Activated T-helper 17 cell treated with anti-CD3 and anti-CD28 coated beads, Interleukin-2, amount 50 U/mL, for 72 hours (primary cell): ENCODE data around the gene ADK. TPM values are rescaled to one million over a fixed set of nuclear protein-coding genes. Genes with fewer than 3 reads are reported as not detected.

ENCODE experiments used
- ATAC-seq: fragments of 150-1000 bp; cut with Tn5 transposase; replicated peaks from 2 replicates; pipeline ENCODE4 v1.10.0; 2021; ENCODE audit warnings: mild to moderate bottlenecking, moderate library complexity
- H3K27ac Mint-ChIP-seq: one replicate; pipeline ENCODE4 v1.8.0; 2022; ENCODE audit warnings: mixed read lengths
- H3K27me3 Mint-ChIP-seq: one replicate; pipeline ENCODE4 v1.8.0; 2022; ENCODE audit warnings: mixed read lengths
- H3K36me3 Mint-ChIP-seq: one replicate; pipeline ENCODE4 v1.8.0; 2022; ENCODE audit warnings: low read depth, mild to moderate bottlenecking, mixed read lengths
- H3K4me1 Mint-ChIP-seq: one replicate; pipeline ENCODE4 v1.8.0; 2022; ENCODE audit warnings: mixed read lengths
- H3K4me3 Mint-ChIP-seq: one replicate; pipeline ENCODE4 v1.8.0; 2022; ENCODE audit warnings: mild to moderate bottlenecking, mixed read lengths
- H3K9me3 Mint-ChIP-seq: one replicate; pipeline ENCODE4 v1.8.0; 2022; ENCODE audit warnings: mixed read lengths
- total RNA-seq, 2 donors: library from RNA; stranded (reverse); gene quantifications; one replicate each; pipeline ENCODE4 v1.2.3, GENCODE V29; 2022

Gene ADK
- total RNA-seq, 2 donors from 2014 or later: 51.4 to 72.1 TPM

- Mint-ChIP-seq H3K36me3 (peaks cover 7% of the 10 kb centered on the region), H3K27ac (no peak overlapping the region), H3K4me1 (peaks cover 6% of the 10 kb centered on the region), H3K4me3 (no peak overlapping the region), H3K27me3 (no peaks in the 10 kb centered on the region), H3K9me3 (no peaks in the 10 kb centered on the region)
- ATAC-seq: no peak
Observed at GRCh38 chr10:74160013-74160412, 9.0 kb downstream of the ADK start.

DNA sequence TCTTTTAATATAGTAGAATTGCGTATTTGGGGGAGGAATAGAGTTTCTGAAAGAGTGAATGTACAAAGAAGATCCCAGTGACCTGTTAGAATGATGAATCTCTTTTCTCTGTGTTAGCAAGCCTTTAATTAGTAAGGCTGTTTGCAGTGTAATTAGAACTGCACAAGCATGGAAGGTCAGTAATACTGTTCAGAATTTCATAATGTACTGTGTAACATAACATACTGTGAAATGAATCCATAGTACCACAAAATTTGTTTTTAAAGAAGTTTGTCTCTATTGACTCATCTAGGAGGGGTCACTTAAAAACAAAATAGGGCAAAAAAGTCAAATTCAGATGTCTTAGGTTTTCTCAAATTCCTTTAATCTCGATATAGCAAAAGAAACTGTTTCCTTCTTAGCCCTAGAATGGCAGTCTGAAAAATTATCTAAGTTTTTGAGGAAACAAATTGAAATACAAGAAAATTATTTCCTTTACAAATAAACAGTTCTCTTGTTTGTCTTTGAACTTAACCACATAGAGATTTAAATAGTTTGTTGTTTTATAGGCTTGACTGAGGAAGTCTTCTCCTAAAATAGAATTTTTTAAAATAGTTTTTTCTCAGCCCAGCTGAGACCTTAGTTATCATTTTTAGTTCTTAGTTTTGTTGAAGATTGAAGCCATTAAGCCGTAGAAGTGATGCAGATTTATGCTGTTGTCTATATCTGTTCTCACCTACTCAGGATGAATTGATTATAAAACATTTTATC is 12.5 kb downstream of the ADK start:
- Mint-ChIP-seq H3K36me3 (peaks cover 7% of the 10 kb centered on the region), H3K4me1 (no peaks in the 10 kb centered on the region), H3K4me3 (no peak overlapping the region), H3K27ac (no peak overlapping the region), H3K27me3 (no peaks in the 10 kb centered on the region), H3K9me3 (no peaks in the 10 kb centered on the region)
- ATAC-seq: no peak

GRCh38 chr10:74164716-74165529 is 13.9 kb downstream of the ADK start:
- Mint-ChIP-seq H3K9me3 (no peaks in the 10 kb centered on the region), H3K4me1 (no peaks in the 10 kb centered on the region), H3K36me3 (peaks cover 7% of the 10 kb centered on the region), H3K27me3 (no peaks in the 10 kb centered on the region), H3K27ac (no peak overlapping the region), H3K4me3 (no peak overlapping the region)
- ATAC-seq: no peak

GRCh38 chr10:74165530-74165901 is 14.5 kb downstream of the ADK start:
- no peaks in the 10 kb centered on the region for H3K27me3 Mint-ChIP-seq
- ATAC-seq: no peak
- H3K9me3 Mint-ChIP-seq: no peaks in the 10 kb centered on the region
- H3K27ac Mint-ChIP-seq: no peak overlapping the region
- H3K4me1 Mint-ChIP-seq: no peaks in the 10 kb centered on the region
- H3K4me3 Mint-ChIP-seq: no peak overlapping the region
- peaks cover 7% of the 10 kb centered on the region for H3K36me3 Mint-ChIP-seq

- H3K4me1 Mint-ChIP-seq: no peaks in the 10 kb centered on the region
- H3K9me3 Mint-ChIP-seq: no peaks in the 10 kb centered on the region
- H3K36me3 Mint-ChIP-seq: peaks cover 7% of the 10 kb centered on the region
- H3K27me3 Mint-ChIP-seq: no peaks in the 10 kb centered on the region
- H3K4me3 Mint-ChIP-seq: no peak overlapping the region
- no peak for ATAC-seq
- no peak overlapping the region for H3K27ac Mint-ChIP-seq
Observed at GRCh38 chr10:74167443-74167842, 16.4 kb downstream of the ADK start.

- Mint-ChIP-seq H3K4me3 (no peak overlapping the region), H3K27me3 (no peaks in the 10 kb centered on the region), H3K27ac (no peak overlapping the region), H3K4me1 (no peaks in the 10 kb centered on the region), H3K9me3 (no peaks in the 10 kb centered on the region), H3K36me3 (no peaks in the 10 kb centered on the region)
- ATAC-seq: no peak
Observed at GRCh38 chr10:74171625-74172024, 20.6 kb downstream of the ADK start.

- H3K9me3 Mint-ChIP-seq: no peaks in the 10 kb centered on the region
- H3K36me3 Mint-ChIP-seq: no peaks in the 10 kb centered on the region
- H3K4me3 Mint-ChIP-seq: peak overlapping the region; percentile 19
- no peak overlapping the region for H3K27ac Mint-ChIP-seq
- H3K4me1 Mint-ChIP-seq: peaks cover 7% of the 10 kb centered on the region
- H3K27me3 Mint-ChIP-seq: no peaks in the 10 kb centered on the region
- no peak for ATAC-seq
Observed at GRCh38 chr10:74174521-74174920, 23.5 kb downstream of the ADK start.

DNA sequence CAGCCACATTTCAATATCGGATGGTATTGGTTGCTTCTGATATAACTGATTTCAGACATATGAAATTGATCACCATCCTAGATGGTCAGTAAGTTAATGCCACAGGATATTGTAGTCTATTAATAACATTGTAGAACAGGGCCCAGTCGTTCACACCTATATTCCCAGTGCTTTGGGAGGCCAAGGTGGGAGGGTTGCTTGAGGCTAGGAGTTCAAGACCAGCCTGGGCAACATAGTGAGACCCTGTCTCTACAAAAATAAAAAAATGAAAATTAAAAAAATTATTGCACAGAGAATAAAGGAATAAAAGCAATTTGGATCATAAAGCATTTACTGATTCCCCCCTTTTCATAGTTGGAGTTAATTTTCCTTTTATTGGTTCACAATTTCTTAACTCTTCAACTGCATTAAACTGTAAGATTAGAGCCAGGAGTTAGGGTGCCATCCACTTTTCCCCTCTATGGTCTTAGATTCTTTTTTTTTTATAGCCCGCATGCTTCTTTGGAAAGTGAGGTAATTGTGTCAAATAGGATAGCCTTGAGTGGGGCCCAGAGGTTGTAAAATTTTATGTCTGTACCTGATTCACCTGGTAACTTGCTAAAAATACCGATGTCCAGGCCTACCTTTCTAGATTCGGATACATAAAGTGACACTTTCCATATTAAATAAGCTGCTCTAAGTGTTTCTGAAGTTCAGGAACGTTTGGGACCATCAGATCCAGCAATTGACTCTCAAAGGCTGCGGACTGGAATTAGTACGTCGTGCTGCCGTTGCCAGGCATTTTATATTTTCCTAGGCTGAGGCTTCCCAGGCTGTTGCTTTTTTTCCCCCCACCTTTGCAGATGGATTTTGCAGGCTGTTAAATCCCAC is 24.7 kb downstream of the ADK start:
- Mint-ChIP-seq H3K4me3 (peak overlapping the region; percentile 95), H3K9me3 (no peaks in the 10 kb centered on the region), H3K36me3 (no peaks in the 10 kb centered on the region), H3K27me3 (no peaks in the 10 kb centered on the region), H3K4me1 (peaks cover 11% of the 10 kb centered on the region), H3K27ac (peak overlapping the region; percentile 95)
- no peak for ATAC-seq

- ATAC-seq: peak; percentile 93
- Mint-ChIP-seq H3K4me3 (peak overlapping the region; percentile 95), H3K36me3 (no peaks in the 10 kb centered on the region), H3K4me1 (peaks cover 15% of the 10 kb centered on the region), H3K27ac (peak overlapping the region; percentile 95), H3K27me3 (no peaks in the 10 kb centered on the region), H3K9me3 (no peaks in the 10 kb centered on the region)
Observed at GRCh38 chr10:74176380-74177139, 25.5 kb downstream of the ADK start.

GRCh38 chr10:74177140-74177677 is 26.2 kb downstream of the ADK start:
- Mint-ChIP-seq H3K36me3 (no peaks in the 10 kb centered on the region), H3K4me3 (peak overlapping the region; percentile 95), H3K9me3 (no peaks in the 10 kb centered on the region), H3K4me1 (peaks cover 21% of the 10 kb centered on the region), H3K27me3 (no peaks in the 10 kb centered on the region), H3K27ac (peak overlapping the region; percentile 95)
- peak; percentile 34 for ATAC-seq

- no peak for ATAC-seq
- peak overlapping the region; percentile 95 for H3K4me3 Mint-ChIP-seq
- peak overlapping the region; percentile 1 for H3K27ac Mint-ChIP-seq
Observed at GRCh38 chr10:74178042-74178791, 27.2 kb downstream of the ADK start.

DNA sequence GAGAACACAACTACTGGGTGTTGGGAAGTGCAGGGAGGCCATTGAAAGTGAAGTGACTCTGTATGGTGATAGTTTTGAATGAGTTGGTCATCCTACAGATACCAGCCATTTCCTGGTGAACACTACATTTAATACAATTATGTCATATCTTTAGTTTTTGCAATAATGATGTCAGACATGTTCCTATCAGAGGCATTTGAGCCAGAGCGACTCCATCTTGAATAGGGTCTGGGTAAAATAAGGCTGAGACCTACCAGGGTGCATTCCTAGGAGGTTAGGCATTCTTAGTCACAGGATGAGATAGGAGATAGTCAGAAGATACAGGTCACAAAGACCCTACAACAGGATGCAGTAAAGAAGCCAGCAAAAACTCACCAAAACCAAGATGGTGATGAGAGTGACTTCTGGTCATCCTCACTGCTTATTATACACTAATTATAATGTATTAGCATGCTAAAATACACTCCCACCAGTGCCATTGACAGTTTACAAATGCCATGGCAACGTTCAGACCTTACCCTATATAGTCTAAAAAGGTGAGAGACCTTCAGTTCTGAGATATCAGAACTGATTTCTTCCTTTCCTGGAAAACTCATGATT is 28.2 kb downstream of the ADK start:
- Mint-ChIP-seq H3K4me1 (peaks cover 21% of the 10 kb centered on the region), H3K4me3 (peak overlapping the region; percentile 95), H3K27me3 (no peaks in the 10 kb centered on the region), H3K36me3 (no peaks in the 10 kb centered on the region), H3K27ac (peak overlapping the region; percentile 1), H3K9me3 (no peaks in the 10 kb centered on the region)
- ATAC-seq: no peak

More at GRCh38 chr10:74178042-74178791, 27.2 kb downstream of the ADK start:
- Mint-ChIP-seq H3K9me3 (no peaks in the 10 kb centered on the region), H3K27me3 (no peaks in the 10 kb centered on the region), H3K36me3 (no peaks in the 10 kb centered on the region), H3K4me1 (peaks cover 21% of the 10 kb centered on the region)

GRCh38 chr10:74186678-74187077 is 35.7 kb downstream of the ADK start:
- H3K36me3 Mint-ChIP-seq: peaks cover 10% of the 10 kb centered on the region
- H3K27me3 Mint-ChIP-seq: no peaks in the 10 kb centered on the region
- no peak for ATAC-seq
- no peak overlapping the region for H3K4me3 Mint-ChIP-seq
- peaks cover 36% of the 10 kb centered on the region for H3K4me1 Mint-ChIP-seq
- H3K27ac Mint-ChIP-seq: peak overlapping the region; percentile 85
- H3K9me3 Mint-ChIP-seq: no peaks in the 10 kb centered on the region
